Erythroblast (primary cell): ENCODE data around the gene GRIPAP1.

ENCODE experiments used
- GATA1 ChIP-seq: IDR thresholded peaks from 2 replicates; pipeline ENCODE4 v1.6.1; 2011; ENCODE audit warnings: low read depth, mild to moderate bottlenecking, control low read depth, low read length, moderate library complexity
- POLR2A ChIP-seq: IDR thresholded peaks from 2 replicates; pipeline ENCODE4 v1.6.1; 2011; ENCODE audit warnings: mild to moderate bottlenecking, low read length

GRCh38 chrX:49019050-49019449, 17.0 kb upstream of the GRIPAP1 start:
- TF ChIP-seq POLR2A (no peak), GATA1 (no peak)
